Measurements from ENCODE around the gene IQCN.

- TF ChIP-seq RAD21 (IDR thresholded peaks at IDR 0.05; ENCODE audit: low read depth) (no peak), EP300 (IDR thresholded peaks at IDR 0.05; ENCODE audit: borderline replicate concordance) (no peak), MAX (IDR thresholded peaks at IDR 0.05) (peak; percentile 32; the same call in 1 of the 2 replicates), REST (IDR thresholded peaks at IDR 0.05; ENCODE audit: low read depth) (no peak), NFIC (IDR thresholded peaks at IDR 0.05) (no peak), TCF12 (IDR thresholded peaks at IDR 0.05; ENCODE audit: low read depth) (no peak)
These were observed 20.5 kb downstream of the IQCN start for GRCh38 chr19:18253716-18254115.
